T47D (cell line): Measurements from ENCODE around the gene EIF4E.
"Not testable (repeated sequence)": the region's sequence is repeated elsewhere in the genome, so short reads cannot be mapped to it uniquely, and the experiment has no call there.

Experiments
- DNase-seq, 2 experiments: peaks; one replicate each; pipeline versions ENCODE4 v3.0.0 to v3.0.0-alpha.2; 2011 to 2012; ENCODE audit warnings: low read depth in 1 of 2, low spot score in 1 of 2
- JUND ChIP-seq: IDR thresholded peaks from 2 replicates; pipeline ENCODE4 v1.6.1; 2012; ENCODE audit warnings: low read depth
- in situ Hi-C: cut with HindIII; loops from 2 replicates; pipeline ENCODE4 v1.10.0; 2016; ENCODE audit warnings: low sequenced_read_pairs, low pct_unique_long_range_greater_than_20kb

EIF4E gene

GRCh38 chr4:98921292-98921691 lies 7.6 kb downstream of the EIF4E start:
- no peak for TF ChIP-seq JUND
- in situ Hi-C loops, result no loop called here
- DNase-seq, result no peak

- TF ChIP-seq JUND, result no peak
- no peak for DNase-seq
- in situ Hi-C loops, result no loop called here
These were observed 8.9 kb downstream of the EIF4E start for GRCh38 chr4:98919996-98920395.

GRCh38 chr4:98910728-98911127 lies 18.2 kb downstream of the EIF4E start:
- DNase-seq, in situ Hi-C loops: not testable (repeated sequence)

- TF ChIP-seq JUND, result no peak
- DNase-seq, result no peak
- in situ Hi-C loops, result no loop called here
These were observed 19.1 kb downstream of the EIF4E start for GRCh38 chr4:98909646-98910401.

- DNase-seq, result no peak
- in situ Hi-C loops, result no loop called here
- TF ChIP-seq JUND, result no peak
These were observed 20.1 kb downstream of the EIF4E start for GRCh38 chr4:98908703-98909262.

GRCh38 chr4:98908182-98908581 lies 20.8 kb downstream of the EIF4E start:
- in situ Hi-C loops, result no loop called here
- no peak for TF ChIP-seq JUND
- no peak for DNase-seq

GRCh38 chr4:98905839-98906238 lies 23.1 kb downstream of the EIF4E start:
- DNase-seq, result no peak
- in situ Hi-C loops, result no loop called here
- TF ChIP-seq JUND, result no peak

GRCh38 chr4:98905297-98905696 lies 23.6 kb downstream of the EIF4E start:
- in situ Hi-C loops, result no loop called here
- DNase-seq, result no peak
- TF ChIP-seq JUND, result no peak

- TF ChIP-seq JUND, result no peak
- no peak for DNase-seq
- in situ Hi-C loops, result no loop called here
These were observed 25.0 kb downstream of the EIF4E start for GRCh38 chr4:98903963-98904362.

- no peak for TF ChIP-seq JUND
- DNase-seq, result no peak
- in situ Hi-C loops, result no loop called here
These were observed 25.4 kb downstream of the EIF4E start for GRCh38 chr4:98903561-98903960.

GRCh38 chr4:98899277-98899676 lies 29.7 kb downstream of the EIF4E start:
- in situ Hi-C loops, result no loop called here
- no peak for TF ChIP-seq JUND
- no peak for DNase-seq

- no peak for TF ChIP-seq JUND
- in situ Hi-C loops, result no loop called here
- no peak for DNase-seq
These were observed 37.2 kb downstream of the EIF4E start for GRCh38 chr4:98891478-98892337.
